ENCODE measurements around the gene PCNT. TPM values are rescaled to one million over a fixed set of nuclear protein-coding genes. Genes with fewer than 3 reads are reported as not detected.

PCNT gene
- total RNA-seq, 1 experiment from 2014 or later = 41.0 TPM

DNA sequence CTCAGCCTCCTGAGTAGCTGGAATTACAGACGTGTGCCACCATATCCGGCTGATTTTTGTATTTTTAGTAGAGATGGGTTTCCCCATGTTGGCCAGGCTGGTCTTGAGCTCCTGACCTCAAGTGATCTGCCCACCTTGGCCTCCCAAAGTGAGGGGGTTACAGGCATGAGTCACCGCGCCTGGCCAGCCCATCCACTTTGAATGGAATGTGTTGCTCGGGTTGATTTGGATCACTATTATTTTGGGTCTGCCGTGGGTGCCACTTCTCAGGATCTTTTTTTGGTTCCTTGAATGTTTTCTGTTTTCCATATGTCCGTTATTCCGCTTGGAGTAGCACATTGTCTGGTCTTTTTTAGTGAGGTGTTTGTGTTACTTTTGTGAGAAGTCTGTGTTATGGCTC, 17.0 kb downstream of the PCNT start (continued):
- TF ChIP-seq, protein P1, sequence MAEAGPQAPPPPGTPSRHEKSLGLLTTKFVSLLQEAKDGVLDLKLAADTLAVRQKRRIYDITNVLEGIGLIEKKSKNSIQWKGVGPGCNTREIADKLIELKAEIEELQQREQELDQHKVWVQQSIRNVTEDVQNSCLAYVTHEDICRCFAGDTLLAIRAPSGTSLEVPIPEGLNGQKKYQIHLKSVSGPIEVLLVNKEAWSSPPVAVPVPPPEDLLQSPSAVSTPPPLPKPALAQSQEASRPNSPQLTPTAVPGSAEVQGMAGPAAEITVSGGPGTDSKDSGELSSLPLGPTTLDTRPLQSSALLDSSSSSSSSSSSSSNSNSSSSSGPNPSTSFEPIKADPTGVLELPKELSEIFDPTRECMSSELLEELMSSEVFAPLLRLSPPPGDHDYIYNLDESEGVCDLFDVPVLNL (CRISPR knock-in tag; IDR thresholded peaks at IDR 0.05; ENCODE audit: borderline replicate concordance, low read depth) = no peak
- TF ChIP-seq, protein P2, sequence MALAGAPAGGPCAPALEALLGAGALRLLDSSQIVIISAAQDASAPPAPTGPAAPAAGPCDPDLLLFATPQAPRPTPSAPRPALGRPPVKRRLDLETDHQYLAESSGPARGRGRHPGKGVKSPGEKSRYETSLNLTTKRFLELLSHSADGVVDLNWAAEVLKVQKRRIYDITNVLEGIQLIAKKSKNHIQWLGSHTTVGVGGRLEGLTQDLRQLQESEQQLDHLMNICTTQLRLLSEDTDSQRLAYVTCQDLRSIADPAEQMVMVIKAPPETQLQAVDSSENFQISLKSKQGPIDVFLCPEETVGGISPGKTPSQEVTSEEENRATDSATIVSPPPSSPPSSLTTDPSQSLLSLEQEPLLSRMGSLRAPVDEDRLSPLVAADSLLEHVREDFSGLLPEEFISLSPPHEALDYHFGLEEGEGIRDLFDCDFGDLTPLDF (CRISPR knock-in tag; IDR thresholded peaks at IDR 0.05) = no peak
- TF ChIP-seq CDX4 (CRISPR knock-in tag; IDR thresholded peaks at IDR 0.05; ENCODE audit: borderline replicate concordance) (no peak), FOXP1 (CRISPR knock-in tag; IDR thresholded peaks at IDR 0.05; ENCODE audit: borderline replicate concordance) (no peak), MXD4 (CRISPR knock-in tag; IDR thresholded peaks at IDR 0.05; ENCODE audit: borderline replicate concordance) (no peak), CTCF (IDR thresholded peaks at IDR 0.05) (no peak), OVOL2 (CRISPR knock-in tag; IDR thresholded peaks at IDR 0.05; ENCODE audit: borderline replicate concordance) (no peak), PREB (CRISPR knock-in tag; IDR thresholded peaks at IDR 0.05; ENCODE audit: borderline replicate concordance) (no peak)

- Mint-ChIP-seq H3K4me1 (no peaks in the 10 kb centered on the region), H3K9me3 (no peaks in the 10 kb centered on the region), H3K4me3 (no peak overlapping the region), H3K27ac (no peak overlapping the region), H3K36me3 (peaks cover 51% of the 10 kb centered on the region), H3K27me3 (ENCODE audit: low read depth) (no peaks in the 10 kb centered on the region)
- POLR2A ChIA-PET = no interaction called here
- CTCF ChIA-PET = interaction anchor here (0.8 kb wide), 1 partner anchor 129 kb away, joined by 3 read pairs; no protein-coding TSS in a partner anchor
- DNase-seq (ENCODE audit: low spot score) (no peak), ATAC-seq (no peak)
- TF ChIP-seq NFE2L1 (CRISPR knock-in tag; IDR thresholded peaks at IDR 0.05) = no peak
- no peak for TF ChIP-seq SMAD4 (CRISPR knock-in tag; IDR thresholded peaks at IDR 0.05)
- TF ChIP-seq ZNF263 (CRISPR knock-in tag; IDR thresholded peaks at IDR 0.05; ENCODE audit: low read depth) = no peak
- no peak for TF ChIP-seq PRRX2 (CRISPR knock-in tag; IDR thresholded peaks at IDR 0.05)
- TF ChIP-seq ETV6 (CRISPR knock-in tag; IDR thresholded peaks at IDR 0.05) = no peak
- no peak for TF ChIP-seq ZNF219 (CRISPR knock-in tag; IDR thresholded peaks at IDR 0.05; ENCODE audit: borderline replicate concordance)
- TF ChIP-seq, protein P3, sequence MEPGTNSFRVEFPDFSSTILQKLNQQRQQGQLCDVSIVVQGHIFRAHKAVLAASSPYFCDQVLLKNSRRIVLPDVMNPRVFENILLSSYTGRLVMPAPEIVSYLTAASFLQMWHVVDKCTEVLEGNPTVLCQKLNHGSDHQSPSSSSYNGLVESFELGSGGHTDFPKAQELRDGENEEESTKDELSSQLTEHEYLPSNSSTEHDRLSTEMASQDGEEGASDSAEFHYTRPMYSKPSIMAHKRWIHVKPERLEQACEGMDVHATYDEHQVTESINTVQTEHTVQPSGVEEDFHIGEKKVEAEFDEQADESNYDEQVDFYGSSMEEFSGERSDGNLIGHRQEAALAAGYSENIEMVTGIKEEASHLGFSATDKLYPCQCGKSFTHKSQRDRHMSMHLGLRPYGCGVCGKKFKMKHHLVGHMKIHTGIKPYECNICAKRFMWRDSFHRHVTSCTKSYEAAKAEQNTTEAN (CRISPR knock-in tag; IDR thresholded peaks at IDR 0.05) = no peak
- no peak for TF ChIP-seq NFYB (CRISPR knock-in tag; conservative IDR thresholded peaks at IDR 0.05; ENCODE audit: low read depth)
- TF ChIP-seq ZNF532 (CRISPR knock-in tag; IDR thresholded peaks at IDR 0.05; ENCODE audit: borderline replicate concordance) = no peak
- no peak for TF ChIP-seq RORB (CRISPR knock-in tag; IDR thresholded peaks at IDR 0.05)
- TF ChIP-seq TEAD1 (CRISPR knock-in tag; IDR thresholded peaks at IDR 0.05) = no peak
- TF ChIP-seq, protein P4, sequence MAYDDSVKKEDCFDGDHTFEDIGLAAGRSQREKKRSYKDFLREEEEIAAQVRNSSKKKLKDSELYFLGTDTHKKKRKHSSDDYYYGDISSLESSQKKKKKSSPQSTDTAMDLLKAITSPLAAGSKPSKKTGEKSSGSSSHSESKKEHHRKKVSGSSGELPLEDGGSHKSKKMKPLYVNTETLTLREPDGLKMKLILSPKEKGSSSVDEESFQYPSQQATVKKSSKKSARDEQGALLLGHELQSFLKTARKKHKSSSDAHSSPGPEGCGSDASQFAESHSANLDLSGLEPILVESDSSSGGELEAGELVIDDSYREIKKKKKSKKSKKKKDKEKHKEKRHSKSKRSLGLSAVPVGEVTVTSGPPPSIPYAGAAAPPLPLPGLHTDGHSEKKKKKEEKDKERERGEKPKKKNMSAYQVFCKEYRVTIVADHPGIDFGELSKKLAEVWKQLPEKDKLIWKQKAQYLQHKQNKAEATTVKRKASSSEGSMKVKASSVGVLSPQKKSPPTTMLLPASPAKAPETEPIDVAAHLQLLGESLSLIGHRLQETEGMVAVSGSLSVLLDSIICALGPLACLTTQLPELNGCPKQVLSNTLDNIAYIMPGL (CRISPR knock-in tag; IDR thresholded peaks at IDR 0.05) = no peak
- TF ChIP-seq ZBTB21 (CRISPR knock-in tag; IDR thresholded peaks at IDR 0.05; ENCODE audit: borderline replicate concordance) = no peak
- no peak for TF ChIP-seq ZNF232 (CRISPR knock-in tag; IDR thresholded peaks at IDR 0.05)
Observed at GRCh38 chr21:46344219-46344915, 20.4 kb downstream of the PCNT start.
